RKO (cell line): Measurements from ENCODE around the gene GLRA3.
A peak's percentile ranks its signal among the peaks of the same experiment; 100 is the strongest.

Experiments
- DNase-seq: peaks from one replicate; pipeline ENCODE4 v3.0.0-alpha.2; 2016; ENCODE audit warnings: low spot score

The GLRA3 gene

GRCh38 chr4:174595141-174595929 is 233.7 kb downstream of the GLRA3 start:
- no peak for DNase-seq

- DNase-seq = no peak
Measured at GRCh38 chr4:174593701-174594100, 235.3 kb downstream of the GLRA3 start.

- DNase-seq = peak; percentile 35
Measured at GRCh38 chr4:174592985-174593335, 236.1 kb downstream of the GLRA3 start.

GRCh38 chr4:174592256-174592984 is 236.6 kb downstream of the GLRA3 start:
- no peak for DNase-seq

- no peak for DNase-seq
Measured at GRCh38 chr4:174591243-174592021, 237.6 kb downstream of the GLRA3 start.

GRCh38 chr4:174590336-174590735 is 238.7 kb downstream of the GLRA3 start:
- no peak for DNase-seq
